GM19467 (cell line): ENCODE data around the gene SLC41A2.
A peak's percentile ranks its signal among the peaks of the same experiment; 100 is the strongest.
"Not testable (repeated sequence)": the region's sequence is repeated elsewhere in the genome, so short reads cannot be mapped to it uniquely, and the experiment has no call there.

Experiments used
- ATAC-seq: cut with Tn5 transposase; IDR thresholded peaks from one replicate; pipeline ENCODE4 v1.9.1; 2021; ENCODE audit warnings: mild to moderate bottlenecking, moderate library complexity; ENCODE audit not compliant: unreplicated experiment

The SLC41A2 gene, protein sequence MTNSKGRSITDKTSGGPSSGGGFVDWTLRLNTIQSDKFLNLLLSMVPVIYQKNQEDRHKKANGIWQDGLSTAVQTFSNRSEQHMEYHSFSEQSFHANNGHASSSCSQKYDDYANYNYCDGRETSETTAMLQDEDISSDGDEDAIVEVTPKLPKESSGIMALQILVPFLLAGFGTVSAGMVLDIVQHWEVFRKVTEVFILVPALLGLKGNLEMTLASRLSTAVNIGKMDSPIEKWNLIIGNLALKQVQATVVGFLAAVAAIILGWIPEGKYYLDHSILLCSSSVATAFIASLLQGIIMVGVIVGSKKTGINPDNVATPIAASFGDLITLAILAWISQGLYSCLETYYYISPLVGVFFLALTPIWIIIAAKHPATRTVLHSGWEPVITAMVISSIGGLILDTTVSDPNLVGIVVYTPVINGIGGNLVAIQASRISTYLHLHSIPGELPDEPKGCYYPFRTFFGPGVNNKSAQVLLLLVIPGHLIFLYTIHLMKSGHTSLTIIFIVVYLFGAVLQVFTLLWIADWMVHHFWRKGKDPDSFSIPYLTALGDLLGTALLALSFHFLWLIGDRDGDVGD

DNA sequence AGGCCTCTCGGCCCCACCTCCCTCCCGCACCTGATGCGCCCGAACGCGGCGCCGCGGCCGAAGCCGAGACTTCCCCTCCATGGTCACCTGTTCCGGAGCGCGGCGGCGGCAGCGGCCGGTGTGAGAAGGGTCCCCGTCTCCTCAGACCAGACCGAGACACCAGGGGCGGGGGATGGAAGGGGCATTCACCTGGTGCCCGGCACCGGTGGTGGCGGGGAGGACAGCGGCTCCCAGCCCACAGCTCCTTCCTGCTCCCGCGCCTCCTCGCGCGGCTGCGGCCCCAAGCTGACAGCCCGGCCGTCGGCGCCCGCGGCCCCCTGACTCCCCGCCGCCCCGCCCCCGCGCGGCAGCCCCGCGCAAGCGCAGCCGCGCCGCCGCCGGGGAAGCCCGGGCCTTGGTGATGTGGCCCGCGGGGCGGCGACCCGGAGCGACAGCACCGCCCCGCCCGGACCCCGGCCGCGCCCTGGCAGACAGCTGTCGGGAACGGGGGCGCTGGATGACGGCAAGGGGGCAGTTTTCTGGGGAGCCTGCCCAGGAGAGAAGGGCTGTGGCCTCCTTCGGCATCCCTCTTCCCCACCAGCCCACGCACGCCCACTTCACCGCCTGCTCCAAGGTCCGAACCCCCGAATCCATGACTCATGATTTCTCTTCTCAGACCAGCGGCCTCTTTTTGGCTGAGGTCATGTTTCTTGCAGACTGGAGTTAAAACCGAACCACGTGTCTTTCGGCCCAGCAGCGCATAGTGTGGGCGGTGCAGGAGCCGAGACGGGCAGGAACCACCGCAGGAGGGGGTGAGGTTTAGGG lies at the start of gene SLC41A2:
Gene SLC41A2 (minus strand): TSS at position 290 of the 804 bp plus-strand sequence. CDS start 29,763 bp downstream, outside the sequence.
- peak; percentile 70 for ATAC-seq

- no peak for ATAC-seq
Observed at GRCh38 chr12:105001476-105001875, 43.4 kb upstream of the SLC41A2 start.

GRCh38 chr12:104999347-104999685 lies 41.2 kb upstream of the SLC41A2 start:
- ATAC-seq = no peak

GRCh38 chr12:104998423-104999346 lies 40.6 kb upstream of the SLC41A2 start:
- no peak for ATAC-seq

GRCh38 chr12:104997541-104997940 lies 39.5 kb upstream of the SLC41A2 start:
- ATAC-seq = no peak

- ATAC-seq = no peak
Observed at GRCh38 chr12:104994336-104994735, 36.2 kb upstream of the SLC41A2 start.

DNA sequence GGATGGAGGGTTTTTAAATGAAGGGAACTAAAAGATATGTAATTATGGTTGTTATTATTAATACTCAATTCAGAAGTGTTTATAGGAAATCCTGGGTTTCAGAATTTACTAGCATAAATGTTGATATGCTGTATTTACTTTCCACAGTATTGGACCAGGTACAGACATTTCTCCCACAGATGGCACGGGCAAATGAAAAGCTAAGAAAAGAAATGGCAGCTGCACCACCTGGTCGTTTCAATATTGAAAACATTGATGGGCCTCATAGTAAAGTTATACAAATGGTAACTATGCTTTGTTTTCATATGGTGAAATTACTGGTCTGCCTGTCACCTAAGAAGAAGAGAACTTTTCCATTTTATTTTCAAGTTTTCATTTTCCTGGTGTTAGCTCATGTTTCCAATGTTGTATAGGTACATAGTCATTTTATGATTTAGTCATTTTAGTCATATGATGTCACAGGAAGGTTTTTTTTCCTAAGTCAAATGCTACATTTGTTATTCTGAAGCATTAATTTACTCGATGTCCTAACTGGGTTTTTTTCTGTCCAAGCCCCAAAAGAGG lies 33.6 kb upstream of the SLC41A2 start:
- ATAC-seq = no peak

GRCh38 chr12:104990950-104991349 lies 32.9 kb upstream of the SLC41A2 start:
- ATAC-seq = no peak

GRCh38 chr12:104986022-104986941 lies 28.2 kb upstream of the SLC41A2 start, which contains the start of gene NOPCHAP1:
Gene NOPCHAP1 (plus strand): TSS chr12:104986316. CDS start chr12:104986353, 37 bp downstream.
- ATAC-seq = peak; percentile 91

- no peak for ATAC-seq
Observed at GRCh38 chr12:104985206-104985605, 27.1 kb upstream of the SLC41A2 start.

- ATAC-seq = not testable (repeated sequence)
Observed at GRCh38 chr12:104977688-104978087, 19.6 kb upstream of the SLC41A2 start.

DNA sequence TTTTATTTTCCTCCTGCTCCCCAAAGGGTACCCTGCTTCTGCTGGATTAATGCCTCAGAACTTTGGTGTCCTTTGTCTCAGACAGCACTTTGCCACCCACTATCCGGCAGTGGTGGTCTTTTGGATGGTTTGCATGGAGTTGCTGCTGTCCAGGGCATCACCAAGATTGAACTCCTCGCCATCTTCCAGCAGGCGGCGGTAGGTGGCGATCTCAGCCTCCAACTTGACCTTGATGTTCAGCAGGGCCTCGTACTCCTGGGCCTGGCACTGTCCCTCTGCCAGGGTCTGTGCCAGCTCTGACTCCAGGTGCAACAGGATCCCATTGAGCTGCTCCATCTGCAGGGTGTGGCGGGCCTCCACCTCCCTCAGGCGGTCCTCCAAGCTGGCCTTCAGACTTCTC lies 18.6 kb upstream of the SLC41A2 start:
- no peak for ATAC-seq

DNA sequence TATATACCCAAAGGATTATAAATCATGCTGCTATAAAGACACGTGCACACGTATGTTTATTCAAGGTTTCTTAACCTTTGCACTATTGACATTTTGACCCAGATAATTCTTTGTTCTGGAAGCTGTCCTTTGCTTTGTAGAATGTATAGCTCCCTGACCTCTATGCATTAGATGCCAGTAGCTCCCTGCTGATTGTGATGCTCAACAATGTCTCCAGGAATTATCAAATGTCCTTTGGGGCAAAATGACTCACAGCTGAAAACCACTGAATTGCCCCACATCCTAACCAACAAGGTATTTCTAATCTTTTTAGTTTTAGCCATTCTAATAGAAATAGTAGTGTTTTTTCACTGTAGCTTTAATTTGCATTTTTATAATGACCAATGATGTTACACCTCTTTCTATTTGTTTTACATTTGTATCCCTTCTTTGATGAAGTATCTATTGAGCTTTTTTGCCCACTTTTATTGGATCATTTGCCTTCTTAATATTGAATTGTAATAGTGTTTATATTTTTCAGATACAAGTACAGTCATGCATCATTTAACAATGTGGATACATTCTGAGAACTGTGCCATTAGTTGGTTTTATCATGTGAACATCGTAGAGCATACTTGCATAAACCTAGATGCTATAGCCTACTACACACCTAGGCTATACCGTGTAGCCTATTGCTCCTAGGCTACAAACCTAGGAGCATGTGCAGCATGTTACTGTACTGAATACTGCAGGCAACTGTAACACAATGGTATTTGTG lies 17.7 kb upstream of the SLC41A2 start:
- no peak for ATAC-seq

- peak; percentile 94 for ATAC-seq
Observed at GRCh38 chr12:104974626-104975290, 16.7 kb upstream of the SLC41A2 start.

GRCh38 chr12:104973250-104973649 lies 15.2 kb upstream of the SLC41A2 start:
- no peak for ATAC-seq

- ATAC-seq = no peak
Observed at GRCh38 chr12:104971306-104971705, 13.2 kb upstream of the SLC41A2 start.

DNA sequence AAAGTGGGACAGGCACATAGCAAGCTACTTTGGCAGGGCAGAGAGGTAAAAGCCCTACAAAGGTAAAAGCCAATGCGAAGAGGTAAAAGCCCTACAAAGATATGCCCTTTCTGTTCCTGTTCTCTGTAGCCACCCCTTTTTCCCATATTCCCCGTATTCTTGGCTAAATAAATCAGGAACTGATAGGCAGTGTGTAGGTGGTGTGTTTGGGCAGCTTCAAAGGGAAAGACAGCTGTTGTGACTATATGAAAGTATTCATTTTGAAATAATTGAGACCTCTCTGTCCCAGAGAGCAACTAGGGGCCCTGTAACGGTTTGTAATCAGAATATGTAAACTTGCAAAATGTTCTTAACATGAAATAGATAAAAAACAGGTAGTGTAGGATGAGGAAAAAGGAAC lies 11.3 kb upstream of the SLC41A2 start:
- no peak for ATAC-seq

DNA sequence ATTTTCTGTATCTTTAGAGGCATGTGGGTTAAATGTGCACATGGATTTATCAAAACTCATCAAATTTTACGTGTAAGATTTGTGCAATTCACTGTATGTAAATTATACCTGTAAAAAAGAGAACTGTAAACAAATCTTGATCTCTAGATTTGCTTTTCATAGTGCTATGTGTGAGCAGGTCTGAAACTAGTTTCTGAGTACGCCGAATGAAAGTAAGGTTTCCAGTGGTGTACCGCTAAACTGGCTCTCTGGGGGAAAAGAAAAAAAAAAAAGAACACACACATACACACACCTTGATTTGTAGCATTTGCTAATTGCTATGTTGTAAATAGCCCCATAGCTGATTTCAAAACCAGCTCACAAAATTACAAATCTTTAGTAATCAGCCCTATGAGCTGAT lies 8.6 kb upstream of the SLC41A2 start:
- ATAC-seq = peak; percentile 70
